ENCODE results near the gene POLA2.

Gene POLA2

DNA sequence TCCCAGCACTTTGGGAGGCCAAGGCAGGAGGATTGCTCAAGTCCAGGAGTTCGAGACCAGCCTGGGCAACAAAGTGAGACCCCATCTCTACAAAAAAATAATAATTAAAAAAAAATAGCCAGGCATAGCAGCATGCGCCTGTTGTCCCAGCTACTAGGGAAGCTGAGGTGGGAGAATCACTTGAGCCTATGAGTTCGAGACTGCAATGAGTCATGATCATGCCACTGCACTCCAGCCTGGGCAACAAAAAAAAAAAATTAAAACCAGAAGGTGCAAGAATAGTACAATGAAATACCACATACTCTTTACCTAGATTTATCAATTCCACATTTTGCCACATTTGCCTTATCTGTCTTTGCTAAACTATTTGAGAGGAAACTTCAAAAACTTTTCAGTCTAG lies 80.1 kb downstream of the POLA2 start:
- no peak for DNase-seq
